ENCODE data around the gene NELFA.
"Not testable (repeated sequence)": the region's sequence is repeated elsewhere in the genome, so short reads cannot be mapped to it uniquely, and the experiment has no call there.

Gene NELFA

DNA sequence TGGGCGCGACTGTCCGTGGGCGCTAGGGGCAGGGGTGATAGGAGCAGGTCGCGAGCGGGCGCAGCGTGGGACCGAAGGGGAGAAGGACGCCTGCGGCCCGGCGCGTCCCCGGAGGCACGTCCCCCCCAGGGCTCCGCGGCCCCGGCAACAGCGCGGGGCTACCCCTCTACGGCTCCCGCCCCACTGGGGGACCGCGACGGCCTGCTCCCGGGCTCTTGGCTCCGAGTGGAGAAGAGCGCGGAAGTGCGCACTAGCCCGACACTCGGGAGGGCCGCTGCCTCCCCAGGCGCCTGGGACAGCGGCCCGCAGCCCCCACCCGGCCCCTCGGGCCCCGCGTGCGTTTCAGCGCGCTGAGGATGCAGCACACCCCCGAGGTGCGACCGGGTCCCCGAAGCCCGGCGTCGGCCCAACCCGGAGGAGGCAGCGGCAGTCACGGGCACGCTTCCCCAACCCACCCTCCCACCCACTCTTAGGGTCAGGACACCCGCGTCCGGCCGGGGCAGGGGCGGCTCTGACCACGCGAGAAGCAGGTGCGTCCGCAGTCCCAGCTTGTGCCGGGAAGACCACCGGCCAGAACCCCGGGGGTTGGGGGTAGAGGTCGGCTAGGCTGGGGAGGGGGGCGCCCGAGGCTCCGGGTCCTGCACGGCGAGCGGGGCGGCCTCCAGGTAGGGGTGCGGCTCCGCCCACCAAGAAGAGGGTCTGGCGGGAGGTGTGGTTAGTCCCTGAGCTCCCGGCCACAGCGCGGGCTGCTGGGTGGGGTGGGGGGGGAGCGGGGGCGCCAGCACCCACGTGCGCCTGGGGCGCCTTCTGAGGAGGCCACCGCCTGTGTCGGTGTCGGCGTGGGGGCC is 31.8 kb upstream of the NELFA start:
- DNase-seq (ENCODE audit: low spot score) = no peak

DNA sequence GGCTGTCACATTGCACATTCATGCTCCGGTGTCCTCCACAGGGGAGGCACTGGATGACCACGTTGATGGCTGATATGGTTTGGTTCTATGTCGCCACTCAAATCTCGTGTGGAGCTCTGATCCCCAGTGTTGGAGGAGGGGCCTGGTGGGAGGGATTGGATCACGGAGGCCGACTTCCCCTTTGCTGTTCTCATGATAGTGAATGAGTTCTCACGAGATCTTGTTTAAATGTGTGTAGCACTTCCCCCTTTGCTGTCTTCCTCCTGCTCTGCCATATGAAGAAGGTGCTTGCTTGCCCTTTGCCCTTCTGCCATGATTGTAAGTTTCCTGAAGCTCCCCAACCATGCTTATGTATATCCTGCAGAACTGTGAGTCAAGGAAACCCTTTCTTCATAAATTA is 28.1 kb upstream of the NELFA start:
- no peak for DNase-seq (ENCODE audit: low spot score)

DNA sequence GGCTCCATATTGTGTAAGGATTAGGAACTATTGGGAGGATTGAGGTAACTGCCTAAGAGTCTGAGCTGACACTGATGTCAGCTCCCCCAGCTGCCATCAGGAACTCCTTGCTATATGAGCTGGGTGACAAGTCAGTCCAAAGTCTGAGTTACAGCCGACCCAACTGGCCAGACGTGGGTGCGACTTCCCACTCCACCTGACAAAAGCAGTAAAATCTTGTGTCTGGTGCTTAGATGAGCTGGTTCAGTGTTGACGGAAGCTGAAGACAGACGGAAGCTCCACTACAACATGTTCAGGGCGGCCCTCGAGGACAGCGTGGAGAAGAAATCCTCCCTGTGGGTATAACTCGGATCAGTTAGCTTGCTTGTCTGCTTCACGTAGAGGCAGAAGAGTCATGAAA is 27.6 kb upstream of the NELFA start:
- DNase-seq (ENCODE audit: low spot score) = no peak

DNA sequence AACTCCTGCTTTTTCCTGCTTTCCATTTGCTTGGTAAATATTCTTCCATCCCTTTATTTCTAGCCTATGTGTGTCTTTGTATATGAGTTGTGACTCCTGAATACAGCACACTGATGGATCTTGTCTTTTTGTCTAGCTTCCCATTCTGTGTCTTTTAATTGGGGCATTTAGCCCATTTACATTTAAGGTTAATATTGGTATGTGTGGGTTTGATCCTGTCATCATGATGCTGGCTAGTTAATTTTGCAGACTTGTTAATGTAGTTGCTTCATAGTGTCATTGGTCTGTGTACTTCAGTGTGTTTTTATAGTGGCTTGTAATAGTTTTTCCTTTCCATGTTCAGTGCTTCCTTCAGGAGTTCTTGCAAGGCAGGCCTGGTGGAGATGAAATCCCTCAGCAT is 22.4 kb upstream of the NELFA start:
- DNase-seq (ENCODE audit: low spot score) = not testable (repeated sequence)

DNA sequence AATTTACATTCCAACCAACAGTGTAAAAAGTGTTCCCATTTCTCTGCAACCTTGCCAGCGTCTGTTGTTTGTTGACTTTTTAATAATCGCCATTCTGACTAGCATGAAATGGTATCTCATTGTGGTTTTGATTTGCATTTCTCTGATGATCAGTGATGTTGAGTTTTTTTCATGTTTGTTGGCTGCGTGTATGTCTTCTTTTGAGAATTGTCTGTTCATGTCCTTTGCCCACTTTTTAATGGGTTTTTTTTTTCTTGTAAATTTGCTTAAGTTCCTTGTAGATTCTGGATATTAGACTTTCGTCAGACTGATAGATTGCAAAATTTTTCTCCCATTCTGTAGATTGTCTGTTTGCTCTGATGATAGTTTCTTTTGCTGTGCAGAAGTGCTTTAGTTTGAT is 18.3 kb upstream of the NELFA start:
- DNase-seq (ENCODE audit: low spot score) = not testable (repeated sequence)

DNA sequence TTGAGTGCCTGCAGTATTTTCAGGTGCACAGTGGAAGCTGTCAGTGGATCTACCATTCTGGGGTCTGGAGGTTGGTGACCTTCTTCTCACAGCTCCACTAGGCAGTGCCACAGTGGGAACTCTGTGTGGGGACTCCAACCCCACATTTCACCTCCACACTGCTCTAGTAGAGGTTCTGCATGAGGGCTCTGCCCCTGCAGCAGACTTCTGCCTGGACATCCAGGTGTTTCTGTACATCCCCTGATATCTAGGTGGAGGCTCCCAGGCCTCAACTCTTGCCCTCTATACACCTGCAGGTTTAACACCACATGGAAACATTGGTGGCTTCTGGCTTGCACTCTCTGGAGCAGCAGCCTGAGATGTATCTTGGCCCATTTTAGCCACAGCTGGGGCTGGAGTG is 17.0 kb upstream of the NELFA start:
- DNase-seq (ENCODE audit: low spot score) = no peak

DNA sequence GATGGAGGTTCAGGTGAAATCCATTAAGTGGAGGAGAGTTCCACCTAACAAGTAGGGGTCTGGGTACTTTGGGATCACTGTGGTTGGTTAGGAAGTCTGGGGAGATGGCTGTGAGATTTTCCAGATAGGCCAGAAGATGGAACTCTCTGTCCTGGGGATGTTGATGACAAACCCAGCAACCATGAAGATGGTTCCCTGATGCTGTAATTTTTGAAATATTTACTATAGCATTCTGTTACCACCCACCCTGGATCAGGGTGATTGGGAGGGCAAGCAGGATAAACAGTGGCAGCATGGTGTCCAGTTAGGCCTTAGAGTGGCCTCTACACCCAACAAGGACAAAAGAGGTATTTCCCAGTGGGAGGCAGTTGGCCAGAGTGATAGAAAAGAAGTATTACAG is 15.9 kb upstream of the NELFA start:
- DNase-seq (ENCODE audit: low spot score) = no peak

DNA sequence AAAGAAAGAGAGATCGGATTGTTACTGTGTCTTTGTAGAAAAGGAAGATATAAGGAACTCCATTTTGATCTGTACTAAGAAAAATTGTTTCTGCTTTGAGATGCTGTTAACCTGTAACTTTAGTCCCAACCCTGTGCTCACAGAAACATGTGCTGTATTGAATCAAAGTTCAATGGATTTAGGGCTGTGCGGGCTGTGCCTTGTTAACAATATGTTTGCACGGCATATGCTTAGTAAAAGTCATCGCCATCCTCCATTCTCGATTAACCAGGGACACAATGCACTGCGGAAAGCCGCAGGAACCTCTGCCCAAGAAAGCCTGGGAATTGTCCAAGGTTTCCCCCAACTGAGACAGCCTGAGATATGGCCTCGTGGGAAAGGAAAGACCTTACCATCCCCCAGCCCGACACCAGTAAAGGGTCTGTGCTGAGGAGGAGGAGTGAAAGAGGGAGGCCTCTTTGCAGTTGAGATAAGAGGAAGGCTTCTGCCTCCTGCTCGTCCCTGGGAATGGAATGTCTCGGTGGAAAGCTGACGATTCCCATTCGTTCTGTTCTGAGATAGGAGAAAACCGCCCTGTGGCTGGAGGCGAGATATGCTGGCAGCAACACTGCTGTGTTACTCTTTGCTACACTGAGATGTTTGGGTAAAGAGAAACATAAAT is 12.7 kb upstream of the NELFA start:
- DNase-seq (ENCODE audit: low spot score) = not testable (repeated sequence)

DNA sequence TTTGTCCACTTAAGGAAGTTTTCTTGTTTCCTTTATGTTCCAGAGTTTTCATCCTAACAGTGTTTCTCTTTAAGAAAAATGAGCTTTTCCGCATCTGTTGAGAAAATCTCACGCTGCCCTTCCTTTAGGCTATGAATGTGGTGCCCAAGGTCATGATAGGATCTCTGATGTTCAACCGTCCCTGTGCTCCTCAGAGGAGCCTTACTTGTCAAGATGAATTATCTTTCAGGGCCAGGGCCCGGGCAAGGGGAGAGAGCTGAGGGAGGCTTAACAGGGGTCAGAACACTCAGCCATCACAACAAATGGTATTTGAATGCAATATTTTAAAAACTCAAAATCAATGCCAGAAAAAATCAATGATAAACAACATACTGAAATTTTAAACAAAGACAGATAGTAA is 6.2 kb upstream of the NELFA start:
- no peak for DNase-seq (ENCODE audit: low spot score)

DNA sequence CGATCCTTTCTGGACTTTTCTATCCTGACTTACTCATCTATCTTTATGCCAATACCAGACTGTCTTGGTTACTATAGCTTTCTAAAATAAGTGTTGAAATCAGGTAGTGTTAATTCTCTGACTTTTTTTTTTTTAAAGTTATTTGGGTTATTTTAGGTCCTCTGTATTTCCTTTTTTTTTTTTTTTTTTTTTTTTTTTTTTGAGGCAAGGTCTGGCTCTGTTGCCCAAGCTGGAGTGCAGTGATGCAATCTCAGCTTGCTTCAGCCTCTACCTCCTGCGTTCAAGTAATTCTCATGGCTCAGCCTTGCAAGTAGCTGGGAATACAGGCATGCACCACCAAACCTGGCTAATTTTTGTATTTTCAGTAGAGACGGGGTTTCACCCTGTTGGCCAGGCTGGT is 2.8 kb upstream of the NELFA start:
- no peak for DNase-seq (ENCODE audit: low spot score)

DNA sequence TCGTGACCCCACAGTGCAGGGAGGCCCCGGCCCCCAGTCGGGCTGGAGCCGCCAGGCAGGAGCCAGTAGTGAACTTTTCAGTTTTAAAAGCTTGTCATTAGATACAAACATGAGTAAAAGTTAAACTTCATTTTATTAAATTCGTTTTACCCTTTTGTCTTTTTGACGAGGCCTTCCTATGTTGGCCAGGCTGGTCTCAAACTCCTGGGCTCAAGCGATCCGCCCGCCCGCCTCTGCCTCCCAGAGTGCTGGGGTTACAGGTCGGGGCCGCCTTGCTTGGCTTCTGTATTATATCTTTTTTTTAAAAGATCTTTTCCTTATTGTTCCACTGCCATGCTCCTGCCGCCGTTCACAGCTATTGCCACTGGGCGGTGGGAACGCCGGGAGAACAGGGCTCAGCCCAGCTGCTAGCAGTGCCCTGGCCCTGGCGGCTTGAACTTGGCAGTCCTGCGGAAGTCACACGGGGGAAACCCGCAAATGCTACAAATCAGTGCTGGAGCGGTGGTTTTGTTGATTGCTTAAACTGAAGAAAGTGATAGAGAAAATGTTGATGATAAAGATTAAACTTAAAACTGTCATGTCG is 968 bp upstream of the NELFA start:
- DNase-seq (ENCODE audit: low spot score) = peak; percentile 48

DNA sequence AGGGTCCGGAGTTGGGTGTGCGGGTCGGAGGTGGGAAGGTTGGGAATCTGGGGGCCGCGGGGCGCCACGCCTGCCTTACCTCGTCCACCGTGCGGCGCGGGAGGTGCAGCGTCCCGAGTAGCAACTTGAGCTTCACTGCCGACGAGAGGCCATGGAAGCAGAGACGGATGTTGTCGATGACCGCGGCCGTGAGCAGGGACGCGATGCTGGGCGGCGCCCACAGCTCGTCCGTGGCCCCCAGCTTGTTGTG is 178 bp downstream of the NELFA start:
- DNase-seq (ENCODE audit: low spot score) = no peak

DNA sequence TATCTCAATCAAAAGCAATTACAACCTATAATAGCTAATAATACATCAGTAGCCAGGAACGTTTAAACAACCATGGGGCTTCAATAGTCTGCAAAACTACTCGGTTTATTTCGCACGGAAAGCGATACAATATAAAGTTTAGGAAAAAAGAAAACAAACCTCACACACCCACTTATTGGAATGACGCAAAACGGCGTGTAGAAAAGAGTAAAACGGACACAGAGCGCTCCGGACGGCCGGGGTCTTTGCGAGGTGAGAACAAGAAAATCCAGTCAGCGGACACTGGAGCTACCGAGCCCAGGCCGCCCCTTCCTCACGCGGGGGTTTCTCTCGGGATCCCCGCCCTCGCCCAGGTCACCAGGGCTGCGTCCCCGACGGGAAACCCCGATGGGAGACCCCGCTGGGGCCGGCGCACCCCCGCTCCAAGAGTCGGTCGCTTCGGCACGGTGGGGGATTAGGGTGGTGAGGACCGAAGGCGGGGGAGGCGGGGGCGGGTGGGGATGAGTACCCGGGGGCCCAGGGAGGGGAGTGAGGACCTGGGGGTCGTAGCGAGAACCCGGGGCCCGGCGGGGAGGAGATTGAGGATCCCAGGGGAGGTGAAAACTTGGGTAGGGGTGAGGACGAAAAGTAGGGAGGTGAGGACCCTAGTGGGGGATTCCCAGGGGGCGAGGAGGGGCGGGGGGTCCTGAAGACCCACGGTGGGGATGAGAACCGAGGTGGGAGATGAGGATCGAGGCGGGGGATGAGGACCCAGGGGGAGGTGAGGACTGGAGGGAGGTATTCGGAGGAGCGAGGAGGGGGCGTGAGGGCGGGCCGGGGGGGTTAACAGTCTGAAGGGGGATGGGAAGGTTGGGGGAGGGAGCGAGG is 737 bp downstream of the NELFA start:
- no peak for DNase-seq (ENCODE audit: low spot score)

DNA sequence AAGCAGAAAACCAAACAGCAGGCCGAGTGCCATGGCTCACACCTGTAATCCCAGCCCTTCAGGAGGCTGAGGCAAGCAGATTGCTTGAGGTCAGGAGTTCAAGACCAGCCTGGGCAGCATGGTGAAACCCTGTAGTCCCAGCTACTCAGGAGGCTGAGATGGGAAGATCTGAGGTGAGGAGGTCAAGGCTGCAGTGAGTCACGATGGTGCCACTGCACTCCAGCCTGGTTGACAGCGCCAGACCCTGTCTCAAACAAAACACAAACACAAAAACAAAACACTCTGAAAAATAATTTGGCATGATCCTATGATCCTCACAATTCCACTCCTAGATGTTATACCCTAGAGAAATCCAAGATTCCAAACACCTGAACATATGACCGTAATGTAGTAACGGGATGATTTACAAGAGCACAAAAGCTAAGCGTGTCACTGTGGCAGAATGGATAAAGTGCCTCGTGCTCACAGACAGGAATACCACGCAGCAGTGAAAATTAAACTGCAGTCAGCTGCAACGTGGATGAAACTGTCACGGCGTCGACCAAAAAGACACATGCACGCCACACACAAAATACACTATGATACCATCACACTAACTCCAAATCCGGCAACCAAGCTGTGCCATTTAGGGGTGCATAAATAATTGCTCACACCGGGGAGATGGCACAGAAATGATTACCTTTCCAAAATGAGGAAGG is 1.7 kb downstream of the NELFA start:
- DNase-seq (ENCODE audit: low spot score) = no peak

DNA sequence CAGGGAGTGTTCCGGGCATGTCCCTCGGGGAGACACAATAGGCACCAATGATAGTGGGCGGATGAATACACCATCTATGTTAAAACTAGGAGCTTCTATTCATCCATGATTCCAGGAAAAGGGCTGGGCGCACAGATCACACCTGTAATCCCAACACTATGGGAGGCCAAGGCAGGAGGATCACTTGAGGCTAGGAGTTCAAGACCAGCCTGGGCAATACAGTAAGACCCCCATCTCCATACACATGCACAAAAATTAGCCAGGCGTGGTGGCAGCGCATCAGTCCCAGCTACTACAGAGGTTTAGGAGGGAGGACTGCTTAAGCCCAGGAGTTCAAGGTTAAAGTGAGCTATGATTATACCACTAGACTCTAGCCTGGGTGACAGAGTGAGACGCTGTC is 2.4 kb downstream of the NELFA start:
- DNase-seq (ENCODE audit: low spot score) = no peak

DNA sequence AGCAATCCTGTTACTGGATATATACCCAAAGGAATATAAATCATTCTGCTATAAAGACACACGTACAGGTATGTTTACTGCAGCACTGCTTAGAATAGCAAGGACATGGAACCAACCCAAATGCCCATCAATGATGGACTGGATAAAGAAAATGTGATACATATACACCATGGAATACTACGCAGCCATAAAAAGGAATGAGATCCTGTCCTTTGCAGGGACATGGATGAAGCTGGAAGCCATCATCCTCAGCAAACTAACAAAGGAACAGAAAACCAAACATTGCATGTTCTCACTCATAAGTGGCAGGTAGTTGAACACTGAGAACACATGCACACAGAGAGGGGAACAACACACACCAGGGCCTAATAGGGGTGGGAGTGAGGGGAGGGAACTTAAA is 5.4 kb downstream of the NELFA start:
- not testable (repeated sequence) for DNase-seq (ENCODE audit: low spot score)

DNA sequence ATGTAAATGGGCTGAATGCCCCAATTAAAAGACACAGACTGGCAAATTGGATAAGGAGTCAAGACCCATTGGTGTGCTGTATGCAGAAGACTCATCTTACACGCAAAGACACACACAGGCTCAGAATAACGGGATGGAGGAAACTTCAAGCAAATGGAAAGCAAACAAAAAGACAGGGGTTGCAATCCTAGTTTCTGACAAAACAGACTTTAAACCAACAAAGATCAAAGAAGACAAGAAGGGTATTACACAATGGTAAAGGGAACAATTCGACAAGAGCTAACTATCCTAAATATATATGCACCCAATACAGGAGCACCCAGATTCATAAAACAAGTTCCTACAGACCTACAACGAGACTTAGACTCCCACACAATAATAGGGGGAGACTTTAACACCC is 9.5 kb downstream of the NELFA start:
- not testable (repeated sequence) for DNase-seq (ENCODE audit: low spot score)

DNA sequence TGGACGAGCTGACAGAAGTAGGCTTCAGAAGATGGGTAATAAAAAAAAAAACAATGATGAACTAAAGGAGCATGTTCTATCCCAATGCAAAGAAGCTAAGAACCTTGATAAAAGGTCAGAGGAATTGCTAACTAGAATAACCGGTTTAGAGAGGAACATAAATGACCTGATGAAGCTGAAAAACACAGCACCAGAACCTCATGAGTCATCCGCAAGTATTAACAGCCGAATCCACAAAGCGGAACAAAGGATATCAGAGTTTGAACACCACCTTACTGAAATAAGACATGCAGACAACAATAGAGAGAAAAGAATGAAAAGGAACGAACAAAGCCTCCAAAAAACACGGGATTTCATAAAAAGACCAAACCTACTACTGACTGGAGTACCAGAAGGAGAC is 10.5 kb downstream of the NELFA start:
- DNase-seq (ENCODE audit: low spot score) = no peak

DNA sequence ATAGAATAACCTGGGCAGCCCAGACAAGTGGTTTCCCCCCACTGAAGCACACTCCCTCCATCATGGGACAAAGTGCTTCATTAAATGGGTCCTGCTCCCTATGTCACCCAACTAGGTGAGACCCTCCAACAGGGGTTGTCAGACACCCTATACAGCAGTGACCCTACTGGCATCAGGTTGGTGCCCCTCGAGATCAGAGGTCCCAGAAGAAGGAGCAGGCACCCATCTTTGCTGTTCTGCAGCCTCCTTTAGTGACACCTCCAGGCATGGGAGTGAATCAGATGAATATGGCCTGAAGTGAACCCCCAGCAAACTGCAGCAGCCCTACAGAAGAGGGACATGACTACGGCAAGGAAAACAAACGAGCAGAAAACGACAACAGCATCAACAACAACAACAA is 11.1 kb downstream of the NELFA start:
- no peak for DNase-seq (ENCODE audit: low spot score)

DNA sequence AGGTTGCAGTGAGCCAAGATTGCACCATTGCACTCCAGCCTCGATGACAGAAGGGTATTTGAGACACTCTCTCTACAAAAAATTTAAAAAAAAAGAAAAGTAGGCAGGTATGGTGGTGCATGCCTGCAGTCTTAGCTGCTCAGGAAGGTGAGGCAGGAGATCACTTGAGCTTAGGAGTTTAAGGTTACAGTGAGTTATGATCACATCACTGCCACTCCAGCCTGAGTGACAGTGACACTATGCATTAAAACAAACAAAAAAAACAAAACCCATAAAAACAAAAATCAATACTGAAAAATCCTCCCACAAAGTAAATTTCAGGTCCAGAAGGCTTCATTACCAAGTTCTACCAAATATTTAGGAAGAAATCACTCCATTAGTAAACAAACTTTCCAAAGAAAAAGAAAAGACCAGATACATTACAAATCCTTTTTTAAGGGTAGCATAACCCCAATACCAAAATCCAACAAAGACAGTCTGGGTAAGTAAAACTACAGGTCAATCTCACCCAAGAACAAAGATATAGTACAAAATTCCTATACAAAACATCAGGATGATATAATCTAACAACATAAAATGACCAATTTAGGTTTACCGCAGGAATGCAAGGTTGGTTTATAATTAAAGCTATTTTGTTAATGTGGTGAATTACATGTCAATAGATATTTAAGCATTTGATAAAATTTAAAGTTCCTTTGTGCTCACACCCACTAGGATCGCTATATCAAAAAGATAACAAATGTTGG is 11.7 kb downstream of the NELFA start:
- no peak for DNase-seq (ENCODE audit: low spot score)

DNA sequence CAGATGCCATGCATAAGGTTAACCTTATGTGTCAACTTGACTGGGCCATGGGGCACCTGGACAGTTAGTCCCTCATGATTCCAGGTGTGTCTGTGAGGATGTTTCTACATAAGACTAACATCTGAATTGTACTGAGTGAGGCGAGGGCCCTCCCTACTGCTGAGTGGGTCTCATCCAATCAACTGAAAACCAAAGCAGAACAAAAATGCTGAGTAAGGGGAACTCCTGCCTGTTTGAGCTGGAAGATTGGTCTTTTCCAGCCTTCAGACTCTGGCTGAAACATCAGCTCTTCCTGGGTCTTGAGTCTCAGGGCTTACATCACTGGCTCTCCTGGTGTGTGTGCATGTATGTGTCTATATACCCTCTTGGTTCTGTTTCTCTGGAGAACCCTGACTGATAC is 13.8 kb downstream of the NELFA start:
- no peak for DNase-seq (ENCODE audit: low spot score)
